GM12878 (cell line): Measurements from ENCODE around the gene SLC3A2. TPM values are rescaled to one million over a fixed set of nuclear protein-coding genes. Genes with fewer than 3 reads are reported as not detected.

Experiments used
- HCFC1 ChIP-seq: fragments of 150-350 bp; IDR thresholded peaks from 2 replicates; pipeline ENCODE4 v1.6.1; 2014; ENCODE audit warnings: low read length
- HDGF ChIP-seq: fragments of 450-650 bp; IDR thresholded peaks from 2 replicates; pipeline ENCODE4 v1.6.1; 2016; ENCODE audit warnings: antibody characterized with exemption
- KAT2A ChIP-seq: conservative IDR thresholded peaks from 2 replicates; pipeline ENCODE4 v1.6.1; 2011; ENCODE audit warnings: low read depth, low read length; ENCODE audit not compliant: control insufficient read depth
- MTA2 ChIP-seq: fragments of 450-650 bp; IDR thresholded peaks from 2 replicates; pipeline ENCODE4 v1.6.1; 2016; ENCODE audit warnings: low read depth, mild to moderate bottlenecking, moderate library complexity
- MYC ChIP-seq: IDR thresholded peaks from 2 replicates; pipeline ENCODE4 v1.6.1; 2011; ENCODE audit warnings: mild to moderate bottlenecking, low read length, moderate library complexity, inconsistent platforms; ENCODE audit not compliant: insufficient read depth, insufficient replicate concordance, insufficient read length, severe bottlenecking
- NFYA ChIP-seq: IDR thresholded peaks from 2 replicates; pipeline ENCODE4 v1.6.1; 2011; ENCODE audit warnings: low read depth, mild to moderate bottlenecking, low read length, improper control_type of control experiment, borderline replicate concordance
- NR2F1 ChIP-seq: fragments of 450-650 bp; conservative IDR thresholded peaks from 2 replicates; pipeline ENCODE4 v1.6.1; 2017; ENCODE audit warnings: mild to moderate bottlenecking
- SIN3A ChIP-seq: IDR thresholded peaks from 2 replicates; pipeline ENCODE4 v1.6.1; 2012; ENCODE audit warnings: low read depth, low read length, improper control_type of control experiment
- SPI1 ChIP-seq: IDR thresholded peaks from 2 replicates; pipeline ENCODE4 v1.6.1; 2011; ENCODE audit warnings: low read depth, mild to moderate bottlenecking, low read length, moderate library complexity, borderline replicate concordance; ENCODE audit not compliant: insufficient read depth
- USF2 ChIP-seq: IDR thresholded peaks from 2 replicates; pipeline ENCODE4 v1.6.1; 2011; ENCODE audit warnings: low read depth, low read length, improper control_type of control experiment, borderline replicate concordance
- ZNF207 ChIP-seq: fragments of 450-650 bp; IDR thresholded peaks from 2 replicates; pipeline ENCODE4 v1.6.1; 2014; ENCODE audit warnings: antibody characterized with exemption, mild to moderate bottlenecking, borderline replicate concordance
- polyA plus RNA-seq, 11 experiments: library from polyadenylated mRNA; depleted of rRNA in 4 of 11; unstranded in 6 of 11; stranded (reverse) in 5 of 11; fragments of >200 nt; fragmentation: Nextera tagmentation in 4 of 11; fragmentation: Illumina TruSeq in 1 of 11; extraction: Ambion mirVana in 4 of 11; extraction: Trizol in 1 of 11; gene quantifications; 1 replicate in 1 of 11; 2 replicates in 10 of 11; pipeline versions ENCODE4 v1.2.1 to v1.2.3, GENCODE V29; 2011 to 2016; ENCODE audit warnings: inconsistent platforms in 2 of 11, missing spikeins in 2 of 11, low read depth in 1 of 11
- total RNA-seq, 4 experiments: library from RNA; depleted of rRNA in 3 of 4; stranded (reverse); fragments of >200 nt in 3 of 4; fragmentation: Illumina TruSeq in 1 of 4; extraction: Trizol in 1 of 4; gene quantifications; 2 replicates each; pipeline versions ENCODE4 v1.2.1 to v1.2.3, GENCODE V29; 2013 to 2021
- TF ChIP-seq, protein P1 (sequence below): IDR thresholded peaks from 2 replicates; pipeline ENCODE4 v1.6.1; 2012; ENCODE audit warnings: low read length, inconsistent platforms
- TF ChIP-seq, protein P2 (sequence below): fragments of 450-650 bp; IDR thresholded peaks from 2 replicates; pipeline ENCODE4 v1.6.1; 2017; ENCODE audit warnings: borderline replicate concordance
- TF ChIP-seq, protein P3 (sequence below): IDR thresholded peaks from 2 replicates; pipeline ENCODE4 v1.6.1; 2012; ENCODE audit warnings: mild to moderate bottlenecking, low read depth, low read length
- TF ChIP-seq, protein P4 (sequence below): fragments of 450-650 bp; IDR thresholded peaks from 2 replicates; pipeline ENCODE4 v1.6.1; 2017; ENCODE audit warnings: mild to moderate bottlenecking, moderate library complexity

SLC3A2 gene
- total and polyA plus RNA-seq, 10 of the 15 experiments (the other 5 are each of a cell fraction or from before 2014, with no cell fraction given): 6.9 to 158 (median 106) TPM

GRCh38 chr11:62839050-62839945 is 41.4 kb upstream of the SLC3A2 start, which contains the start of gene WDR74 (continued):
- TF ChIP-seq HCFC1 (peak; percentile 90), NFYA (no peak), KAT2A (no peak), SIN3A (peak; percentile 99), HDGF (peak; percentile 85; the same call in 1 of the 2 replicates), MYC (peak; percentile 95), ZNF207 (peak; percentile 58), USF2 (no peak), NR2F1 (no peak), SPI1 (0 out of 2 replicates have a peak, but pooled peaks have one; percentile 1), MTA2 (no peak)
- TF ChIP-seq, protein P1, sequence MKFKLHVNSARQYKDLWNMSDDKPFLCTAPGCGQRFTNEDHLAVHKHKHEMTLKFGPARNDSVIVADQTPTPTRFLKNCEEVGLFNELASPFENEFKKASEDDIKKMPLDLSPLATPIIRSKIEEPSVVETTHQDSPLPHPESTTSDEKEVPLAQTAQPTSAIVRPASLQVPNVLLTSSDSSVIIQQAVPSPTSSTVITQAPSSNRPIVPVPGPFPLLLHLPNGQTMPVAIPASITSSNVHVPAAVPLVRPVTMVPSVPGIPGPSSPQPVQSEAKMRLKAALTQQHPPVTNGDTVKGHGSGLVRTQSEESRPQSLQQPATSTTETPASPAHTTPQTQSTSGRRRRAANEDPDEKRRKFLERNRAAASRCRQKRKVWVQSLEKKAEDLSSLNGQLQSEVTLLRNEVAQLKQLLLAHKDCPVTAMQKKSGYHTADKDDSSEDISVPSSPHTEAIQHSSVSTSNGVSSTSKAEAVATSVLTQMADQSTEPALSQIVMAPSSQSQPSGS: peak; percentile 46; the same call in 1 of the 2 replicates
- TF ChIP-seq, protein P2, sequence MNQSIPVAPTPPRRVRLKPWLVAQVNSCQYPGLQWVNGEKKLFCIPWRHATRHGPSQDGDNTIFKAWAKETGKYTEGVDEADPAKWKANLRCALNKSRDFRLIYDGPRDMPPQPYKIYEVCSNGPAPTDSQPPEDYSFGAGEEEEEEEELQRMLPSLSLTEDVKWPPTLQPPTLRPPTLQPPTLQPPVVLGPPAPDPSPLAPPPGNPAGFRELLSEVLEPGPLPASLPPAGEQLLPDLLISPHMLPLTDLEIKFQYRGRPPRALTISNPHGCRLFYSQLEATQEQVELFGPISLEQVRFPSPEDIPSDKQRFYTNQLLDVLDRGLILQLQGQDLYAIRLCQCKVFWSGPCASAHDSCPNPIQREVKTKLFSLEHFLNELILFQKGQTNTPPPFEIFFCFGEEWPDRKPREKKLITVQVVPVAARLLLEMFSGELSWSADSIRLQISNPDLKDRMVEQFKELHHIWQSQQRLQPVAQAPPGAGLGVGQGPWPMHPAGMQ: no peak
- TF ChIP-seq, protein P3, sequence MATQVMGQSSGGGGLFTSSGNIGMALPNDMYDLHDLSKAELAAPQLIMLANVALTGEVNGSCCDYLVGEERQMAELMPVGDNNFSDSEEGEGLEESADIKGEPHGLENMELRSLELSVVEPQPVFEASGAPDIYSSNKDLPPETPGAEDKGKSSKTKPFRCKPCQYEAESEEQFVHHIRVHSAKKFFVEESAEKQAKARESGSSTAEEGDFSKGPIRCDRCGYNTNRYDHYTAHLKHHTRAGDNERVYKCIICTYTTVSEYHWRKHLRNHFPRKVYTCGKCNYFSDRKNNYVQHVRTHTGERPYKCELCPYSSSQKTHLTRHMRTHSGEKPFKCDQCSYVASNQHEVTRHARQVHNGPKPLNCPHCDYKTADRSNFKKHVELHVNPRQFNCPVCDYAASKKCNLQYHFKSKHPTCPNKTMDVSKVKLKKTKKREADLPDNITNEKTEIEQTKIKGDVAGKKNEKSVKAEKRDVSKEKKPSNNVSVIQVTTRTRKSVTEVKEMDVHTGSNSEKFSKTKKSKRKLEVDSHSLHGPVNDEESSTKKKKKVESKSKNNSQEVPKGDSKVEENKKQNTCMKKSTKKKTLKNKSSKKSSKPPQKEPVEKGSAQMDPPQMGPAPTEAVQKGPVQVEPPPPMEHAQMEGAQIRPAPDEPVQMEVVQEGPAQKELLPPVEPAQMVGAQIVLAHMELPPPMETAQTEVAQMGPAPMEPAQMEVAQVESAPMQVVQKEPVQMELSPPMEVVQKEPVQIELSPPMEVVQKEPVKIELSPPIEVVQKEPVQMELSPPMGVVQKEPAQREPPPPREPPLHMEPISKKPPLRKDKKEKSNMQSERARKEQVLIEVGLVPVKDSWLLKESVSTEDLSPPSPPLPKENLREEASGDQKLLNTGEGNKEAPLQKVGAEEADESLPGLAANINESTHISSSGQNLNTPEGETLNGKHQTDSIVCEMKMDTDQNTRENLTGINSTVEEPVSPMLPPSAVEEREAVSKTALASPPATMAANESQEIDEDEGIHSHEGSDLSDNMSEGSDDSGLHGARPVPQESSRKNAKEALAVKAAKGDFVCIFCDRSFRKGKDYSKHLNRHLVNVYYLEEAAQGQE: no peak
- TF ChIP-seq, protein P4, sequence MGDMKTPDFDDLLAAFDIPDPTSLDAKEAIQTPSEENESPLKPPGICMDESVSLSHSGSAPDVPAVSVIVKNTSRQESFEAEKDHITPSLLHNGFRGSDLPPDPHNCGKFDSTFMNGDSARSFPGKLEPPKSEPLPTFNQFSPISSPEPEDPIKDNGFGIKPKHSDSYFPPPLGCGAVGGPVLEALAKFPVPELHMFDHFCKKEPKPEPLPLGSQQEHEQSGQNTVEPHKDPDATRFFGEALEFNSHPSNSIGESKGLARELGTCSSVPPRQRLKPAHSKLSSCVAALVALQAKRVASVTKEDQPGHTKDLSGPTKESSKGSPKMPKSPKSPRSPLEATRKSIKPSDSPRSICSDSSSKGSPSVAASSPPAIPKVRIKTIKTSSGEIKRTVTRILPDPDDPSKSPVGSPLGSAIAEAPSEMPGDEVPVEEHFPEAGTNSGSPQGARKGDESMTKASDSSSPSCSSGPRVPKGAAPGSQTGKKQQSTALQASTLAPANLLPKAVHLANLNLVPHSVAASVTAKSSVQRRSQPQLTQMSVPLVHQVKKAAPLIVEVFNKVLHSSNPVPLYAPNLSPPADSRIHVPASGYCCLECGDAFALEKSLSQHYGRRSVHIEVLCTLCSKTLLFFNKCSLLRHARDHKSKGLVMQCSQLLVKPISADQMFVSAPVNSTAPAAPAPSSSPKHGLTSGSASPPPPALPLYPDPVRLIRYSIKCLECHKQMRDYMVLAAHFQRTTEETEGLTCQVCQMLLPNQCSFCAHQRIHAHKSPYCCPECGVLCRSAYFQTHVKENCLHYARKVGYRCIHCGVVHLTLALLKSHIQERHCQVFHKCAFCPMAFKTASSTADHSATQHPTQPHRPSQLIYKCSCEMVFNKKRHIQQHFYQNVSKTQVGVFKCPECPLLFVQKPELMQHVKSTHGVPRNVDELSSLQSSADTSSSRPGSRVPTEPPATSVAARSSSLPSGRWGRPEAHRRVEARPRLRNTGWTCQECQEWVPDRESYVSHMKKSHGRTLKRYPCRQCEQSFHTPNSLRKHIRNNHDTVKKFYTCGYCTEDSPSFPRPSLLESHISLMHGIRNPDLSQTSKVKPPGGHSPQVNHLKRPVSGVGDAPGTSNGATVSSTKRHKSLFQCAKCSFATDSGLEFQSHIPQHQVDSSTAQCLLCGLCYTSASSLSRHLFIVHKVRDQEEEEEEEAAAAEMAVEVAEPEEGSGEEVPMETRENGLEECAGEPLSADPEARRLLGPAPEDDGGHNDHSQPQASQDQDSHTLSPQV: no peak
